Measurements from ENCODE around the gene GZMM. TPM values are rescaled to one million over a fixed set of nuclear protein-coding genes. Genes with fewer than 3 reads are reported as not detected.

GZMM gene
- total RNA-seq, 1 experiment from 2014 or later, result 0.59 TPM

DNA sequence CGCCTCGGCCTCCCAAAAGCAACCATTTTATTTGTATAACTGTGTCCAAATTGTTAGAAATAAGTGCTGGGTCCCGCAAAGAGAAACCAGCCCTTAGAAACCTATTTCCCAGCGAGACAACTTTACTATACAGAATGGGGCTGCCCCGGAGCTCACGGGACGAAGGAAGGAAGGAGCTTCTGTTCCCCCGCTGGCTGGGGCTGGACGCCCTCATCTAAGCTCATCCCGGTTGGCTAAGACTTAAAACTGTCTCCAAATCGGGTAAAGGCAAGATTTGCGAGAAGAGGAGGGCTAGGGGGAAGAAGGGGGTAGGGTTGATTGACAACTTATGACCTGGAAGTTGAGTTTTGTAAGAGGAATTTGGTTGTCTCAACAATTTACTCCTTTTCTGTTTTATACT, 16.3 kb downstream of the GZMM start:
- H3K36me3 ChIP-seq (ENCODE audit: control insufficient read depth in 1 of 2, insufficient read depth in 2 of 2, low read length in 2 of 2), result no peaks in the 10 kb centered on the region; a peak in 1 of 4 replicates
- intact Hi-C loops (cut with micrococcal nuclease), result no loop called here
- no peaks in the 10 kb centered on the region for H3K79me2 ChIP-seq (ENCODE audit: insufficient read depth, low read length)
- H3K9me2 ChIP-seq (ENCODE audit: insufficient read depth), result no peaks in the 10 kb centered on the region
- POLR2A ChIA-PET, result no interaction called here
- CTCF ChIA-PET, result no interaction called here
- DNase-seq (ENCODE audit: low read depth, low spot score) (no peak), ATAC-seq (no peak)
- H3K4me1 ChIP-seq (ENCODE audit: control insufficient read depth in 1 of 2, insufficient read depth in 2 of 2, low read length in 2 of 2), result peaks cover 14 to 18% of the 10 kb centered on the region in 2 experiments
- H3K9ac ChIP-seq (ENCODE audit: low read length), result no peak overlapping the region
- TF ChIP-seq SRF (IDR thresholded peaks at IDR 0.05; ENCODE audit: low read depth) (no peak), ZFX (IDR thresholded peaks at IDR 0.05) (no peak), RAD21 (IDR thresholded peaks at IDR 0.05; ENCODE audit: low read depth) (no peak), CBX3 (IDR thresholded peaks at IDR 0.05; ENCODE audit: low read depth) (no peak)
- TF ChIP-seq, protein P1, sequence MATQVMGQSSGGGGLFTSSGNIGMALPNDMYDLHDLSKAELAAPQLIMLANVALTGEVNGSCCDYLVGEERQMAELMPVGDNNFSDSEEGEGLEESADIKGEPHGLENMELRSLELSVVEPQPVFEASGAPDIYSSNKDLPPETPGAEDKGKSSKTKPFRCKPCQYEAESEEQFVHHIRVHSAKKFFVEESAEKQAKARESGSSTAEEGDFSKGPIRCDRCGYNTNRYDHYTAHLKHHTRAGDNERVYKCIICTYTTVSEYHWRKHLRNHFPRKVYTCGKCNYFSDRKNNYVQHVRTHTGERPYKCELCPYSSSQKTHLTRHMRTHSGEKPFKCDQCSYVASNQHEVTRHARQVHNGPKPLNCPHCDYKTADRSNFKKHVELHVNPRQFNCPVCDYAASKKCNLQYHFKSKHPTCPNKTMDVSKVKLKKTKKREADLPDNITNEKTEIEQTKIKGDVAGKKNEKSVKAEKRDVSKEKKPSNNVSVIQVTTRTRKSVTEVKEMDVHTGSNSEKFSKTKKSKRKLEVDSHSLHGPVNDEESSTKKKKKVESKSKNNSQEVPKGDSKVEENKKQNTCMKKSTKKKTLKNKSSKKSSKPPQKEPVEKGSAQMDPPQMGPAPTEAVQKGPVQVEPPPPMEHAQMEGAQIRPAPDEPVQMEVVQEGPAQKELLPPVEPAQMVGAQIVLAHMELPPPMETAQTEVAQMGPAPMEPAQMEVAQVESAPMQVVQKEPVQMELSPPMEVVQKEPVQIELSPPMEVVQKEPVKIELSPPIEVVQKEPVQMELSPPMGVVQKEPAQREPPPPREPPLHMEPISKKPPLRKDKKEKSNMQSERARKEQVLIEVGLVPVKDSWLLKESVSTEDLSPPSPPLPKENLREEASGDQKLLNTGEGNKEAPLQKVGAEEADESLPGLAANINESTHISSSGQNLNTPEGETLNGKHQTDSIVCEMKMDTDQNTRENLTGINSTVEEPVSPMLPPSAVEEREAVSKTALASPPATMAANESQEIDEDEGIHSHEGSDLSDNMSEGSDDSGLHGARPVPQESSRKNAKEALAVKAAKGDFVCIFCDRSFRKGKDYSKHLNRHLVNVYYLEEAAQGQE (IDR thresholded peaks at IDR 0.05; ENCODE audit: low read depth), result no peak
- RAD21 ChIA-PET (ENCODE audit: low non-redundant PET in 1 of 2, low total read pairs in 2 of 2, uncharacterized antibody in 2 of 2, unreplicated experiment in 2 of 2), result no interaction called here
- H3K4me3 ChIP-seq (replicated peaks in 1 of 2; ENCODE audit: low read depth in 1 of 2, low read length in 2 of 2), result no peak overlapping the region
- H4K20me1 ChIP-seq (ENCODE audit: insufficient read depth), result no peaks in the 10 kb centered on the region
- H3K4me2 ChIP-seq (ENCODE audit: low read length), result no peak overlapping the region
- H3K9me3 ChIP-seq (ENCODE audit: control insufficient read depth in 1 of 2, insufficient read depth in 1 of 2, low read depth in 1 of 2, low read length in 2 of 2), result no peaks in the 10 kb centered on the region
- H2AFZ ChIP-seq (ENCODE audit: low read depth, low read length, poor library complexity, severe bottlenecking), result no peak overlapping the region
- no peaks in the 10 kb centered on the region for H3K27me3 ChIP-seq (ENCODE audit: insufficient read depth, low read length)
- H3K27ac ChIP-seq (ENCODE audit: low read depth, low read length), result no peak overlapping the region
- no TSS peak for BruUV-seq (replicated peaks)

GRCh38 chr19:566403-566802, 22.6 kb downstream of the GZMM start:
- no peak for DNase-seq (ENCODE audit: low read depth, low spot score)
- intact Hi-C loops (cut with micrococcal nuclease), result no loop called here
- POLR2A ChIA-PET, result interaction anchor here (2.1 kb wide), 1 partner anchor 10 kb away, joined by 6 read pairs; no protein-coding TSS in a partner anchor
- Histone ChIP-seq H3K9me3 (ENCODE audit: control insufficient read depth in 1 of 2, insufficient read depth in 1 of 2, low read depth in 1 of 2, low read length in 2 of 2) (no peaks in the 10 kb centered on the region), H3K4me2 (ENCODE audit: low read length) (no peak overlapping the region), H3K79me2 (ENCODE audit: insufficient read depth, low read length) (no peaks in the 10 kb centered on the region), H3K27ac (ENCODE audit: low read depth, low read length) (no peak overlapping the region), H3K36me3 (ENCODE audit: control insufficient read depth in 1 of 2, insufficient read depth in 2 of 2, low read length in 2 of 2) (peaks cover 0 to 3% of the 10 kb centered on the region in 2 experiments; a peak in 1 of 4 replicates), H3K9ac (ENCODE audit: low read length) (no peak overlapping the region), H3K9me2 (ENCODE audit: insufficient read depth) (no peaks in the 10 kb centered on the region), H2AFZ (ENCODE audit: low read depth, low read length, poor library complexity, severe bottlenecking) (no peak overlapping the region), H3K27me3 (ENCODE audit: insufficient read depth, low read length) (no peaks in the 10 kb centered on the region), H3K4me1 (ENCODE audit: control insufficient read depth in 1 of 2, insufficient read depth in 2 of 2, low read length in 2 of 2) (peaks cover 2 to 12% of the 10 kb centered on the region in 2 experiments; a peak in 2 of 4 replicates), H4K20me1 (ENCODE audit: insufficient read depth) (no peaks in the 10 kb centered on the region), H3K4me3 (replicated peaks in 1 of 2; ENCODE audit: low read depth in 1 of 2, low read length in 2 of 2) (no peak overlapping the region)
- RAD21 ChIA-PET (ENCODE audit: low non-redundant PET in 1 of 2, low total read pairs in 2 of 2, uncharacterized antibody in 2 of 2, unreplicated experiment in 2 of 2), result no interaction called here
- ATAC-seq, result no peak
- CTCF ChIA-PET, result no interaction called here
- TF ChIP-seq CEBPB (IDR thresholded peaks at IDR 0.05; ENCODE audit: low read depth), result no peak
- BruUV-seq (replicated peaks), result no TSS peak

All from HCT116 (cell line).